HG03442 (cell line): ENCODE measurements around the gene DNER.

ENCODE experiments used
- ATAC-seq: cut with Tn5 transposase; IDR thresholded peaks from one replicate; pipeline ENCODE4 v1.9.1; 2021; ENCODE audit warnings: mild to moderate bottlenecking, moderate library complexity; ENCODE audit not compliant: unreplicated experiment

DNER gene

GRCh38 chr2:229672021-229672420, 42.3 kb downstream of the DNER start:
- no peak for ATAC-seq

- ATAC-seq: no peak
Measured at GRCh38 chr2:229669841-229670240, 44.5 kb downstream of the DNER start.

GRCh38 chr2:229666811-229667210, 47.5 kb downstream of the DNER start:
- no peak for ATAC-seq

GRCh38 chr2:229665158-229665557, 49.2 kb downstream of the DNER start:
- no peak for ATAC-seq

- ATAC-seq: no peak
Measured at GRCh38 chr2:229661478-229661877, 52.9 kb downstream of the DNER start.

GRCh38 chr2:229660951-229661350, 53.4 kb downstream of the DNER start:
- no peak for ATAC-seq

GRCh38 chr2:229660391-229660790, 54.0 kb downstream of the DNER start:
- no peak for ATAC-seq

GRCh38 chr2:229658004-229658403, 56.4 kb downstream of the DNER start:
- no peak for ATAC-seq

- ATAC-seq: no peak
Measured at GRCh38 chr2:229654437-229654836, 59.9 kb downstream of the DNER start.

GRCh38 chr2:229653531-229653930, 60.8 kb downstream of the DNER start:
- ATAC-seq: no peak

GRCh38 chr2:229652796-229653195, 61.6 kb downstream of the DNER start:
- no peak for ATAC-seq

GRCh38 chr2:229650901-229651300, 63.5 kb downstream of the DNER start:
- ATAC-seq: no peak

GRCh38 chr2:229650059-229650458, 64.3 kb downstream of the DNER start:
- ATAC-seq: no peak

- no peak for ATAC-seq
Measured at GRCh38 chr2:229646186-229646723, 68.1 kb downstream of the DNER start.

GRCh38 chr2:229642371-229642770, 72.0 kb downstream of the DNER start:
- no peak for ATAC-seq

GRCh38 chr2:229641676-229642075, 72.7 kb downstream of the DNER start:
- no peak for ATAC-seq

- no peak for ATAC-seq
Measured at GRCh38 chr2:229640636-229641035, 73.7 kb downstream of the DNER start.

- no peak for ATAC-seq
Measured at GRCh38 chr2:229636571-229636970, 77.8 kb downstream of the DNER start.

GRCh38 chr2:229635371-229635680, 79.0 kb downstream of the DNER start:
- ATAC-seq: no peak

GRCh38 chr2:229634601-229635370, 79.6 kb downstream of the DNER start:
- ATAC-seq: no peak

GRCh38 chr2:229633556-229633955, 80.8 kb downstream of the DNER start:
- ATAC-seq: no peak

GRCh38 chr2:229629039-229629438, 85.3 kb downstream of the DNER start:
- no peak for ATAC-seq

- ATAC-seq: no peak
Measured at GRCh38 chr2:229627728-229628127, 86.6 kb downstream of the DNER start.
